HG03521 (cell line): ENCODE results near the gene ACSM5.
"Not testable (repeated sequence)": the region's sequence is repeated elsewhere in the genome, so short reads cannot be mapped to it uniquely, and the experiment has no call there.

ENCODE experiments used
- ATAC-seq: cut with Tn5 transposase; IDR thresholded peaks from one replicate; pipeline ENCODE4 v1.9.1; 2021; ENCODE audit warnings: mild to moderate bottlenecking, moderate library complexity; ENCODE audit not compliant: unreplicated experiment

The ACSM5 gene

GRCh38 chr16:20397468-20398074 is 11.8 kb upstream of the ACSM5 start:
- ATAC-seq, result no peak

- no peak for ATAC-seq
Observed at GRCh38 chr16:20398603-20399002, 10.7 kb upstream of the ACSM5 start.

GRCh38 chr16:20399185-20399584 is 10.1 kb upstream of the ACSM5 start:
- no peak for ATAC-seq

GRCh38 chr16:20401066-20401465 is 8.3 kb upstream of the ACSM5 start:
- ATAC-seq, result no peak

- no peak for ATAC-seq
Observed at GRCh38 chr16:20401475-20402016, 7.8 kb upstream of the ACSM5 start.

- ATAC-seq, result no peak
Observed at GRCh38 chr16:20402651-20403050, 6.7 kb upstream of the ACSM5 start.

- ATAC-seq, result no peak
Observed at GRCh38 chr16:20404637-20405036, 4.7 kb upstream of the ACSM5 start, which contains the start of gene PDILT. Gene PDILT (minus strand): TSS chr16:20404737. CDS start chr16:20399300, 5,437 bp downstream.

- ATAC-seq, result peak; percentile 47
Observed at GRCh38 chr16:20410121-20410723, 888 bp downstream of the ACSM5 start.

GRCh38 chr16:20411055-20411454 is 1.7 kb downstream of the ACSM5 start:
- ATAC-seq, result no peak

GRCh38 chr16:20415541-20415940 is 6.2 kb downstream of the ACSM5 start:
- no peak for ATAC-seq

GRCh38 chr16:20419093-20419492 is 9.8 kb downstream of the ACSM5 start:
- ATAC-seq, result not testable (repeated sequence)

- not testable (repeated sequence) for ATAC-seq
Observed at GRCh38 chr16:20421748-20422147, 12.4 kb downstream of the ACSM5 start.

- not testable (repeated sequence) for ATAC-seq
Observed at GRCh38 chr16:20423772-20424128, 14.4 kb downstream of the ACSM5 start.

GRCh38 chr16:20424129-20424866 is 15.0 kb downstream of the ACSM5 start:
- no peak for ATAC-seq

- ATAC-seq, result not testable (repeated sequence)
Observed at GRCh38 chr16:20427401-20427797, 18.1 kb downstream of the ACSM5 start.

- ATAC-seq, result not testable (repeated sequence)
Observed at GRCh38 chr16:20429499-20429898, 20.2 kb downstream of the ACSM5 start.

GRCh38 chr16:20430480-20430879 is 21.1 kb downstream of the ACSM5 start:
- not testable (repeated sequence) for ATAC-seq

- no peak for ATAC-seq
Observed at GRCh38 chr16:20430948-20431347, 21.6 kb downstream of the ACSM5 start.

GRCh38 chr16:20438950-20439349 is 29.6 kb downstream of the ACSM5 start:
- ATAC-seq, result not testable (repeated sequence)

- ATAC-seq, result not testable (repeated sequence)
Observed at GRCh38 chr16:20439820-20440231, 30.5 kb downstream of the ACSM5 start.

- ATAC-seq, result not testable (repeated sequence)
Observed at GRCh38 chr16:20440731-20441130, 31.4 kb downstream of the ACSM5 start.

- ATAC-seq, result no peak
Observed at GRCh38 chr16:20441191-20441590, 31.9 kb downstream of the ACSM5 start.
